Measurements from ENCODE around the gene ITGA2B.
A peak's percentile ranks its signal among the peaks of the same experiment; 100 is the strongest.

ITGA2B gene

DNA sequence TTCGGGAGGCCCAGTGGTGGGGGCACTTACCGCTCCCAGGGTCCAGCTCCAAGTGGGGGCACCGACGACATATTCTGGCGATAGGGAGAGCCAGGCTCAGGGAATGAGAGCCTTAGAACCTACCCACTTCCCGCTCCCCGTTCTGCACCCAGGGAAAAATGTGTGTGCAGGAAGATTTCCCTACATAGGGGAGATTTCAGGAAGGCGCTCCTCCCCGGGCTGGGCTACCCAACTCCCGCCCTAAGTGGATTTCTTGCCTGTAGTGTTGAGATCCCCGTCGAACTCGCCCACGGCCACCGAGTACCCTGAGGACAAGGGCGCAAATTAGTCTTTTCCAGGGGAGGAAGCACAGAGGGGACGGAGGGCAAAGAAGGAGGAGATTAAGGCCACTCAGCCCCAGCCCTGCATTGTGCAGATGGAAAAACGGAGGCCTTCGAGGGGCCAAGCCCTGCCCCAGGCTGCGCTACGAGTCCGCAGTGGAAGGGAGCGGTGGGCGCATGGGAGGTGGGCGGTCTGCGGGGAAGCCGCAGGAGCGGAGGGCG lies 5.1 kb downstream of the ITGA2B start:
- H3K27ac ChIP-seq (ENCODE audit: low read length) = no peak overlapping the region
- peaks cover 2% of the 10 kb centered on the region; the same call in 1 of the 2 replicates for H3K27me3 ChIP-seq (ENCODE audit: low read depth, low read length)
- TF ChIP-seq, protein P1, sequence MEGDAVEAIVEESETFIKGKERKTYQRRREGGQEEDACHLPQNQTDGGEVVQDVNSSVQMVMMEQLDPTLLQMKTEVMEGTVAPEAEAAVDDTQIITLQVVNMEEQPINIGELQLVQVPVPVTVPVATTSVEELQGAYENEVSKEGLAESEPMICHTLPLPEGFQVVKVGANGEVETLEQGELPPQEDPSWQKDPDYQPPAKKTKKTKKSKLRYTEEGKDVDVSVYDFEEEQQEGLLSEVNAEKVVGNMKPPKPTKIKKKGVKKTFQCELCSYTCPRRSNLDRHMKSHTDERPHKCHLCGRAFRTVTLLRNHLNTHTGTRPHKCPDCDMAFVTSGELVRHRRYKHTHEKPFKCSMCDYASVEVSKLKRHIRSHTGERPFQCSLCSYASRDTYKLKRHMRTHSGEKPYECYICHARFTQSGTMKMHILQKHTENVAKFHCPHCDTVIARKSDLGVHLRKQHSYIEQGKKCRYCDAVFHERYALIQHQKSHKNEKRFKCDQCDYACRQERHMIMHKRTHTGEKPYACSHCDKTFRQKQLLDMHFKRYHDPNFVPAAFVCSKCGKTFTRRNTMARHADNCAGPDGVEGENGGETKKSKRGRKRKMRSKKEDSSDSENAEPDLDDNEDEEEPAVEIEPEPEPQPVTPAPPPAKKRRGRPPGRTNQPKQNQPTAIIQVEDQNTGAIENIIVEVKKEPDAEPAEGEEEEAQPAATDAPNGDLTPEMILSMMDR (IDR thresholded peaks at IDR 0.05; ENCODE audit: low read depth, low read length) = no peak
- TF ChIP-seq EZH2phosphoT487 (IDR thresholded peaks at IDR 0.05; ENCODE audit: low read depth) = no peak
- H3K79me2 ChIP-seq (ENCODE audit: low read length) = no peaks in the 10 kb centered on the region
- no peaks in the 10 kb centered on the region for H4K20me1 ChIP-seq (ENCODE audit: insufficient read depth, low read length)
- H3K4me1 ChIP-seq (ENCODE audit: low read length) = peaks cover 4% of the 10 kb centered on the region; the same call in 1 of the 2 replicates
- H2AFZ ChIP-seq (ENCODE audit: low read depth, low read length) = no peak overlapping the region
- H3K9ac ChIP-seq (ENCODE audit: low read length) = no peak overlapping the region
- no peaks in the 10 kb centered on the region for H3K9me3 ChIP-seq (ENCODE audit: insufficient read depth, low read length)
- no peaks in the 10 kb centered on the region for H3K36me3 ChIP-seq (replicated peaks; ENCODE audit: low read depth, low read length)
- H3K4me3 ChIP-seq (ENCODE audit: low read length) = peak overlapping the region; percentile 95; the same call in 1 of the 2 replicates
- H3K4me2 ChIP-seq (ENCODE audit: low read length) = 0 out of 2 replicates have a peak overlapping the region, but pooled peaks have one; percentile 99

DNA sequence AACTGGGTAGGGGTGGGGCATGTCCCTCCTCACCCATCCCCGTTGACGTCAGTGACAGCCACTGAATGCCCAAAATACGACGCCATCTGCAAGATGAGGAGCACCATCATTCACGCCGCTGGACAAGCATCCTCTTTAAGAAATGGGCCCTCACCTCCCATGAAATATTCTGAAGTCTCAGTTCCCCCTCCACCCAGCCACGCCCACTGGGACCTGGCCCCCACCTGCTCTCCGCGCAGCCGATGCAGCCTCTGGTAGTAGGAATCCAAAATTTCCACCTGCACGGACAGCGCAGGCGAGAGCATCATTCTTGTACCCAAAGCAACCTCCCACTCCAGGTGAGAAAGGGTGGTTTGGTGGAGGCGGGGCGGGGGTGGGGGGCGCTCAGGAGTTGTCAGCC lies 5.6 kb downstream of the ITGA2B start:
- peaks cover 2% of the 10 kb centered on the region; the same call in 1 of the 2 replicates for H3K27me3 ChIP-seq (ENCODE audit: low read depth, low read length)
- H3K9ac ChIP-seq (ENCODE audit: low read length) = no peak overlapping the region
- H3K4me1 ChIP-seq (ENCODE audit: low read length) = peaks cover 4% of the 10 kb centered on the region; the same call in 1 of the 2 replicates
- H3K36me3 ChIP-seq (replicated peaks; ENCODE audit: low read depth, low read length) = no peaks in the 10 kb centered on the region
- H3K27ac ChIP-seq (ENCODE audit: low read length) = no peak overlapping the region
- no peak overlapping the region for H2AFZ ChIP-seq (ENCODE audit: low read depth, low read length)
- no peaks in the 10 kb centered on the region for H3K9me3 ChIP-seq (ENCODE audit: insufficient read depth, low read length)
- no peak overlapping the region for H3K4me3 ChIP-seq (ENCODE audit: low read length)
- H4K20me1 ChIP-seq (ENCODE audit: insufficient read depth, low read length) = no peaks in the 10 kb centered on the region
- H3K4me2 ChIP-seq (ENCODE audit: low read length) = no peak overlapping the region
- TF ChIP-seq, protein P1 (IDR thresholded peaks at IDR 0.05; ENCODE audit: low read depth, low read length) = no peak
- TF ChIP-seq EZH2phosphoT487 (IDR thresholded peaks at IDR 0.05; ENCODE audit: low read depth) = no peak
- no peaks in the 10 kb centered on the region for H3K79me2 ChIP-seq (ENCODE audit: low read length)

DNA sequence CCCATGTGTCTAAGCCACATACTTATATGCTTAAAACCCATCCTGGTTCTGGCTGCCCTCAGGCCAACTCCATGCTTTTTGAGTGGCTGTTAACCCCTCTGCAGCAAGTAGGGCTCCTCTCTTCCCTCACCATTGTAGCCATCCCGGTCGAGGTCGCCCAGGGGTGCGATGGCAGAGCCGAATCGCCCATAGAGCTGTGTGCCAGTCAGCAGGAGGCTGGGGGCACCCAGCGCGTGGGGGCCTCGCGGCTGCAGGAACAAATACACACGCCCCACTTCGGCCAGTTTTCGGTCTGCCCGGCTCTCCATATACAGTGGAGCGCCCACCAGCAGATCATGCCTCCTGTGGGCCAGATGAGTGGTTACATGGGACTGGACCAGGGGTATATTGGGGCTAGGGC lies 6.1 kb downstream of the ITGA2B start:
- Histone ChIP-seq H4K20me1 (ENCODE audit: insufficient read depth, low read length) (no peaks in the 10 kb centered on the region), H3K9me3 (ENCODE audit: insufficient read depth, low read length) (no peaks in the 10 kb centered on the region), H3K4me3 (ENCODE audit: low read length) (no peak overlapping the region), H3K27me3 (ENCODE audit: low read depth, low read length) (peaks cover 2% of the 10 kb centered on the region; the same call in 1 of the 2 replicates), H3K4me2 (ENCODE audit: low read length) (no peak overlapping the region), H3K36me3 (replicated peaks; ENCODE audit: low read depth, low read length) (no peaks in the 10 kb centered on the region), H3K4me1 (ENCODE audit: low read length) (peaks cover 4% of the 10 kb centered on the region; the same call in 1 of the 2 replicates), H3K27ac (ENCODE audit: low read length) (no peak overlapping the region), H2AFZ (ENCODE audit: low read depth, low read length) (no peak overlapping the region), H3K79me2 (ENCODE audit: low read length) (no peaks in the 10 kb centered on the region), H3K9ac (ENCODE audit: low read length) (no peak overlapping the region)
- TF ChIP-seq, protein P1 (IDR thresholded peaks at IDR 0.05; ENCODE audit: low read depth, low read length) = no peak

DNA sequence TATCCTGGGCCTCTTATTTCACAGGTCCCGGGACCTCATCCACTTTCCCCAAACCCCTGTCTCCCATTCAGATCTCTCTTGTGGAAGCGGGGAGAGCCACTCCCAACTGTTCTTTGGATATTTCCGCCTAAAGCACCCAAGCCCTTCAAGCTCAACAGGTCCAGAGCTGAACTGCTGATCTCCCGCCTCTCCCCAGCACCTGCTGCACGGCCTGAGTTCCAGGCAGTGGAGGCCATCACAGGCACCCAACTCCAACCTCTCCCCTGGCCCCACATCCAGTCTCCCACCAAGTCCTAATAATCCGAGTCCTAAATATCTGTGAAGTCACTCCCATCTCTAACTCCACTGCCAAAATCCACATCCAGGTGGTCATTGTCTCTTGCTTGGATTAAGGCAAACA lies 6.5 kb downstream of the ITGA2B start:
- no peaks in the 10 kb centered on the region for H3K79me2 ChIP-seq (ENCODE audit: low read length)
- no peak overlapping the region for H3K9ac ChIP-seq (ENCODE audit: low read length)
- H3K4me3 ChIP-seq (ENCODE audit: low read length) = no peak overlapping the region
- no peaks in the 10 kb centered on the region for H3K9me3 ChIP-seq (ENCODE audit: insufficient read depth, low read length)
- peaks cover 4% of the 10 kb centered on the region; the same call in 1 of the 2 replicates for H3K4me1 ChIP-seq (ENCODE audit: low read length)
- peaks cover 2% of the 10 kb centered on the region; the same call in 1 of the 2 replicates for H3K27me3 ChIP-seq (ENCODE audit: low read depth, low read length)
- H4K20me1 ChIP-seq (ENCODE audit: insufficient read depth, low read length) = no peaks in the 10 kb centered on the region
- no peaks in the 10 kb centered on the region for H3K36me3 ChIP-seq (replicated peaks; ENCODE audit: low read depth, low read length)
- H2AFZ ChIP-seq (ENCODE audit: low read depth, low read length) = no peak overlapping the region
- TF ChIP-seq, protein P1 (IDR thresholded peaks at IDR 0.05; ENCODE audit: low read depth, low read length) = no peak
- no peak for TF ChIP-seq EZH2phosphoT487 (IDR thresholded peaks at IDR 0.05; ENCODE audit: low read depth)
- no peak overlapping the region for H3K4me2 ChIP-seq (ENCODE audit: low read length)
- H3K27ac ChIP-seq (ENCODE audit: low read length) = no peak overlapping the region

Data from OCI-LY3 (cell line).